HG03135 (cell line): Measurements from ENCODE around the gene RNF144A.

Source experiments
- ATAC-seq: cut with Tn5 transposase; IDR thresholded peaks from one replicate; pipeline ENCODE4 v1.9.1; 2021; ENCODE audit warnings: mild to moderate bottlenecking, moderate library complexity; ENCODE audit not compliant: unreplicated experiment

RNF144A gene

DNA sequence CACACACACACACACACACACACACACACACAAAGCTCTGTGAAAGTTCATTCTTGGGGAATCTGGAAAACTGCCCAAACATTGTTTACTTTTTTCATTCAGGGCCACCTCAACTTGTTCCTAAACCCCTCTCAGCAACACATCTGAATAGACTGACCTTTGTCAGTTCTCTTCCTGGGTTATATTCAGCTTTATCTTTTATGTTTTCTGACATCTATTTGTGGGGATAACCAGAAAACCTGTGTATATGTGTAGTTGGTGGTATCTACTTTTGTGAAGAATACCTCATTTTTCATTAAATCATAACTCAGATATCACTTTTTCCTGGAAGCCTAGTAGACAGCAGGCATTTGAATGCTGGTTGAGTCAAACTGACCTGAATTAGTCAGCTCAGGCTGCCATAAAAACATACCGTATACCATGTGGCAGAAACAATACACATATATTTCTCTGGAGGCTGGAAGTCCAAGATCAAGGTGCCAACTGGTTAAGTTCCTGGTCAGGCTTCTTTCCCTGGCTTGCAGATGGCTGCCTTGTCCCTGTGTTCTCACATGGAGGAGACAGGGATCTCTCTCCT lies 11.0 kb upstream of the RNF144A start:
- no peak for ATAC-seq

DNA sequence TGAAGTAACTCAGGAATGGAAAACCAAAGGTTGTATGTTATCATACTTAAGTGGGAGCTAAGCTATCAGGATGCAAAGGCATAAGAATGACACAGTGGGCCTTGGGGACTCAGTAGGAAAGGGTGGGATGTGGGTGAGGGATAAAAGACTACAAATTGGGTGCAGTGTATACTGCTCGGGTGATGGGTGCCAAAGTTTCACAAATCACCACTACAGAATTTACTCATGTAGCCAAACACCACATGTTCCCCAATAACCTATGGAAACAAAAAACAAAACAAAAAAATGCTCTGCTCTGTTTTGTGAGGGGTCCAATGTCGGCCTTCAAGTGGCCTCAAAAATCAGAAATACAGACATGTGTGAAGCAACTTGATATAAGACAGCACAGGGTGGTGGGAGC lies 8.9 kb upstream of the RNF144A start:
- ATAC-seq: no peak

DNA sequence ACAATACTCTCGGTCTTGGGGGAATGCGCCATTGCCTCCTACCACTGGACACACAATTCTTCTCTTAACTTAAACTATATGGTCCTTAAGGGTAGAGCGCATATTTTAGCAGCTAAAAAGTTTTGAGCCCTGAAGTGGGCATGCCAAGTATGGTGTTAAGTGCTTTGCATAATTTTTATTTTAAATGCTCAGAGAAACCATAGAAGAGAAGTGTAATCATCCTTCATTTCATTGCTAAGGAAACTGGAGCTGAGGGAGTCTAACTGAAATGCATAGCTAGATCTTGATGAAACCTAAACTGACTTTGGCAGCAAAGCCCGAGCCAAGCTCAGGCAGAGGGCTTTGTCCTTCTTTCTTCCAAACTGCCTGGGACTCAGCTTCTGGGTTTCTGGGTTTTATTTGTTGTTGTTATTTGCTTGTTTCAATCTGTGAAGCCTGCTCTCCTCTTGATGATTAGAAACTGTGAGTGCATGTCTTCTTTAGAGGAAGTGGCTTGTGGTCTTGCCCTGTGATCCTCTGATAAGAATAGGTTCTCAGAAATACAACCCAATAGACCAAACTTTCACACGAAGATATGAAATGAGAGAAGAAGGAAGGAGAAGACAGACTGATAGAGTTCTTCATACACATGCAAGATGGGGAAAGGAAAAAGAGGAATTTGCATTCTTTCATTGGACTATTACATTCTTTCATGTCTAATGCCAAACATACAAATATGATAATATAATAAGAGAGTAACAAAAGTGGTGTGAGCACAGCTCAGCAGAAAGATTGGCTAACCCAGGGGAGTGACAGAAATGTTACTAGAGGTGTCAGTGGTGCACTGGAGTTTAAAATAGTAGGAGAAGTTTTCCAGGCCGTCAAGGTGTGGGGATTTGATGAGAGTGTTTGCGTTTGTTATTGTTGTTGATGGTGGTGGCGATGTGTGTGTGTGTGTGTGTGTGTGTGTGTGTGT lies 7.5 kb upstream of the RNF144A start:
- peak; percentile 98 for ATAC-seq

DNA sequence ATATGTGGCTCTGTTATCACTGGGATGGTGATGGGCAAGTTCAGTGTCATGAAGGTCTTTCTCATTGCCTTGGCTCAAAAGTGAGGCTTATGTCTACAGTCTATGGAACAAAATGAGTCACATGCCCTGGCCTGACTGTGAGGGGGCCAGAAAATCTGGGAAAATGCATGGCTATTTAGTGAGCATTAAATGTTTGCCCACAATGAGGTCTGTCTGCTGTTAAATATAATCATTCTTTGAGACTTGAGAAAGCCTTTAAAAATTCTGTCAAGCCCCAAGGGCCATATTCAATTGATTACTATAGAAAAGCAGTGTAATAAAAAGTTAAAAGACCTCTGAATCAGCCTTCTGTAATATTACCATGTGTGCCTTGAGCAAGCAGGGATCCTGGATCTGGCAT lies 5.5 kb upstream of the RNF144A start:
- ATAC-seq: no peak

DNA sequence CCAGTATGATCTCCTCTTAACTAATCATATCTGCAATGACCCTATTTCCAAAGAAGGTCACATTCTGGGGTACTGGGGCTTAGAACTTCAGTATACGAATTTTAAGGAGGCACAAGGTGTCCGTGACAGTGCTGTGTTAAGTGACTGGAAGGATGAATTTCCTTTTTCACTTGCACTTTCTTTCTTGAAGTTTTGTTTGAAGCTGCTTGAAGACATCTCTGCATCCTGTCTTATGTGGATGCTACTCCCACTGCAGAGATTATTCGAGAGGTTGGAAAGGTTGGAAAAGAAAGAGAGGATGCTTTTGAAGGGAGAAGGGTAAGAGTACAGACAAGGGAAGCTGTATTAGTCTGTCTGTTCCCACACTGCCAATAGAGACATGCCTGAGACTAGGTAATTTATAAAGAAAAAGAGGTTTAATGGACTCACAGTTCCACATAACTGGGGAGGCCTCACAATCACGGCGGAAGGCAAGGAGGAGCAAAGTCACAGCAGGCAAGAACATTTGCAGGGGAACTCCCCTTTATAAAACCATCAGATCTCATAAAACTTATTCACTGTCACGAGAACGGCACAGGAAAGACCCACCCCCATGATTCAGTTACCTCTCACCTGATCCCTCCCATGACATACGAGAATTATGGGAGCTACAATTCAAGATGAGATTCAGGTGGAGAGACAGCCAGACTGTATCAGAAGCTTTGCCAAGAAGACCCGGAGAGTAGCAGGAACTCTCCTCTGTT lies 3.6 kb upstream of the RNF144A start:
- no peak for ATAC-seq

DNA sequence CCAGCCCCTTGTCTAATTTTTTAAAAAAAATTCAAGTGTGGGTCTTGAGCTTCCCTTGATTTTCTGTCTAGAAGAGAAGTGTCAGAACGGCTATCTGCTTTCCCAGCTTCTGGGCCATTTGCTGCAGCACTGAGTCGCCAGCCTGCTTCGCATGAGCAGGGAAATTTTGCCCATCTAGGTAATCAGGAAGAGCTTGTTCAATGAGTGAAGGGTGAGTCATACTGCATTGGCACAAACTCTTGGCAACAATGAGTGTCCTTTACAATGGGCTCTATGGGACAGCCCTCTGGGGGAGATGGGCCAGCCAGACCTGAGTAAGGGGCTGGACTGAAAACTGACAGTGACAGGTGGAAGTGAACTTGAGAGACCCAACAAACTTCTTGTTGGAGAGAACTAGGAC lies 2.4 kb upstream of the RNF144A start:
- ATAC-seq: no peak

DNA sequence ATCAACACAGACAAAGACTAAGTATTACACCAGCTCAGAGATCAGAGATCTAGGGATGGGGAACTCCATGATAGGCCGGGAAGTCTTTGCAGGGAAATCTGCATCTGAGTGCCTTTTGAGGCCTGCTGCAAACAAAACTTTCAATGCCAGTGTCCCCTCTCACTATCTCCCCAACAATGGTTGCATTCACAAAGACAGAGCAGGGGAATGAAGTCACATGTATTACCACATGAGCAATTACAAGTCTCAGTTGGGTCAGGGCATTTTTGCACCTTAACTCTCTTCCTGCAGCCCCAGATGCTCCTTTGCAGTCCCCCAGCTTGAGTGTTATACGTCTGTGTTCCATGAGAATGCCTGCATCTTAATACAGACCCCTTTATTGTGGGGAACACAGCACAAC lies 1.8 kb upstream of the RNF144A start:
- ATAC-seq: no peak

DNA sequence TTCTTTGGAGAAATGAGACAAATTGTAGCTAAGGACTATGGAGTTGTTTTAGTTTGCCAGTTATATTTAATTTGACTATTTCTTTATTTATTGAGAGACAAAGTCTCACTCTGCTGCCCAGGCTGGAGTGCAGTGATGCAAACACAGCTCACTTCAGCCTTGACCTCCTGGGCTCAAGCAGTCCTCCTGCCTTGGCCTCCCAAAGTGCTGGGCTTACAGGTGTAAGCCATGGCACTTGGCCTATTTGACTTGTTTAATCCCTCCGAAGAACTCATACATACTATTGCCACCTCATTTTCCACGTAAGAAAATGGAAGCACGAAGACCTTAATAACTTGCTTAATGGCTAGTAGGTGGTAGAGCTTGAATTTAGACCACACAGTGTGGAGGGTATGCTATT lies 988 bp upstream of the RNF144A start:
- ATAC-seq: no peak

DNA sequence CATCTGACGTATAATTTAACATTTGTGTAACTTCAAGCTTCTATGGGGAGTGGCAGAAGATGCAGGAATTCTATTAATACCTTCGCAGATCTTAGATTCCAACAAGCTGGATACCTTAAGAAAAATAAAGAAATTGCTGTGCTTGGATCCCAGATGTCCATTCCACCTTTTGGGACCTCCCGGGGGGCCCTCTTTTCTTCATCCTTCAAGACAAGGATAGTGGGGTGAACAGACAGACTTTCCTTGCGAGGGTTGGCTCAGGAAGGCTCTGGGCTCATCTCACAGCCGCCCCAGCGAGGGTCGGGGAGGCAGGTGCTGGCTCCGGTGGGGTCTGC lies 509 bp upstream of the RNF144A start:
- ATAC-seq: no peak

DNA sequence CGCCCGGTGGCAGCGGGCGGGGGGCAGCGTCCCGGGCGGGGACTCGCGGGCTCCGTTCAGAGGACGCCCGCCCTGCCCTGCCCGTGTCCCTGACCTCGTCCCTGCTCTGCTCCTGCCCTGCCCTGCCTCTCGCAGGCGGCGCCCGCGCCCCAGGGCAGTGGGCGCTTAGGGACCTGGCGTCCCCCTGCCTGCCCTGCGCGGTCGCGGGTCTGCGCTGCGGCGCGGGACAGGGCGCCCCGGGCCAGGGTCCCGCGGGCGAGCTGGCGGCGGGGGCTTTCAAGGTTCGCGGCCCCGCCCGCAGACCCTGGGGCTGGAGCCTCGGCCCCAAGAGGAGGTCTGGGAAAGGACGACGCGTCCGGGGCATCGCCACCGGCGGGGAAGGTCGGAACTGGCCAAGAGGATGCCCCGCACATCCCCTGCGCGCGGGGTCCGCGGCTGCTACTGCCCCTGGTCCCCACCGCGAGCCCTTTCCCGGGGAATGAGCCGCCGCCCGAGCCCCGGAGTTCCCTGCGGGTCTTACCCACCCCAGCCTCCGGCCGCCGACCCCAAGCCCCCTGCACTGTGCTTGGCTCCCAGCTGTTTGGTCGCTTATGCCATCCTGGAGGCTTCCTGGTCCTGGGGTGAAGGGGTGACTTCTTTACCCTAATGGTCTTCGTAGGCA lies 679 bp downstream of the RNF144A start:
- ATAC-seq: peak; percentile 28

DNA sequence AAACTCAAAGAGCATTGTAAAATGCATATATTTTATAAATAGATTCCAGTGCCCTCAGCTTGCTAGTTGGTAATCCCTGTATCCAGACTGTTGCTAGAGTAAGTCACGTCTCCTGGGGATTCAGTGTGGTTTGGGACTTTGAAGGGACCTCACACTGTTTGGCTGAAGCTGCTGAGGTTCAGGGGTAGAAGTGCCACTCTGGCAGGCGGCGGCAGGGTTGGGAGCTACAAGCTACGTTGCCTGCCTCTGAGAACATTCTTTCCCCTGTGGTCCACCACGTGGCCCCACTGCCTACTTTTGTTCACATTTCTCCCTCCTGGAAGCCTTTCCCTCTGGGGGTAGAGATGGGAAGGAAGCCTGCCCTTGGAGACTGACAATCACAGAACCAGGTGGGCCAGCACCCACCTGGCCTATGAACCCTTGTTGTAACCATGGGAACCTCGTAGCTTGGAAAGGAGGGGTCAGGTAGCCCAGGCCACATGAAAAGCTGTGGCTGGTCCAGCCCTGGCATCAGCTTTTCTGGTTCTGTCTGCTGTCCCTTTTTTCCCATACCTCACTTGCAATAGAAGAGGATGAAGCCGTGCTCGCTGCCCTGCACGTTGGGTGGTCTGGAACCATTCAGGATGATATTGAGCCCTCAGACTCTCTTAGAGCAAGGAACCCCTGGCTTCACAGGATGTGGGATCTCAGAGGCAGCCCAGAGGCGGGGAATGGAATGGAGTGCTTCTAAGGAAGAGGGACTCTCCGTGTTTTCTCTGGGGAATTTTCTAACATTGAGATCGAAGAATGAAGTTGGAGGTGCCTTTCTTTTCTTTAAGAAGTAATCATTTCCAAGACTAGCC lies 2.9 kb downstream of the RNF144A start:
- no peak for ATAC-seq

DNA sequence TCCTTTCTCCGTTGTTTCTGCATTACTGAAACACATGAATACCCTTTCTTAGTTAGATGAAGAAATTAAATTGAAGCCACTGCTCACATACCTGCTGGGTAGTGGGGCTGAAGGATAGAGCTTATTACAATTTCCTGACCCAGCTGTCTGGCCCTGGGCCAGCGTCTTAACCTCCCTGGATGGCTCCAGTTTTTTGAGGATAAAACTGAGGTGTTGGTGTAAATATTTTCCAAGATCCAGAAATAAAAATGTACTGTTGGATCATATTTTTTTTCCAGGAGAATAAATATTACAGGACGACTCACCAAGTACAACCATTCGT lies 3.5 kb downstream of the RNF144A start:
- no peak for ATAC-seq

DNA sequence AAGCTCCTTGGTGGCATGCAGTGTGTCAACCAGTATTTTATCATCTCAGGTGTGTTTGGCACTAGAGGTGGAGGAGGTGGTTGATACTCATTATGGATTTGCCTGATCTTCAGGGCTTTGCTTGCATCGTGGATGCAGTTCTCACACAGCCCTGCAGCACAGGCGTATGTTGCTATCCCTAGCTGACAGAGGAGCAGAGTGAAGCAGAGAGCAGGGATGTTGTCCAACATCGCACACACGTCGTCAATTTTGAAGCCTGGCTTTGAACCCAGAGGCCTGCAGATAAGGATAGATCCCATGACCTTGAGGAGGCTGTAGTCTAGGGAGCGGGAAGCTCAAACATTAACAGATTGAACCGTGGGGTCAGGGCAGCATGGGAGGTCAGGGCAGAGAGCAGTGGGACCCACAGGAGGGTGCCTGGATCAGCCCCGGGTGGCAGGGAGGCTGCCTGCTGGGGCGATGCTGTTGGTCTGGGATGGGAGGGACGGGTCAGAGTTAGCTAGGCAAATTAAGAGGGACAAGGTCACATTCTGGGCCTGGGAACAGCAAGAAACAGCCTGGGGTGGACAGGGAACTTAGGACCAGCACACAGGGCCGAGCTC lies 4.2 kb downstream of the RNF144A start:
- ATAC-seq: no peak

DNA sequence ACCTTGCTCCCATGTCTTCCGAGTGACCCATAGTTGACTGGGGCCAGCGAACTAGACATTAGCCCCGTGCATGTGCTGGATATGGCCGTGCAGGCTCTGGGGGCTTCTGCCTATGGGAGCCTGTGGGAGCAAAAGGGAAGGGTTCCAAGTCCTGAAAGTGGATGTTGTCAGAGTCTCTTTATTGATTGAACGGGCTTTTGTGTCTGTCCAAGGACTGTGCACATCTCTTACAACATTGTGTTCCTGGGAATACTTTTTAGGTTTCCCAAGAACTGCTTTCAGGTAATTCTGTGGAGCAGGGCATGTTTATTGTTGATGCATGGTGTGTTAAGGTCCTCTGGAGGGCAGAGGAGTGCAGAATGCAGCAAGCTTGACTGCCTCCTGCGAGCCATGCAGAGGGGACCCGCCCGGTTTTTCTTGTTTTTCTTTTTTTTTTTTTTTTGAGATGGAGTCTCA lies 5.0 kb downstream of the RNF144A start:
- ATAC-seq: no peak

DNA sequence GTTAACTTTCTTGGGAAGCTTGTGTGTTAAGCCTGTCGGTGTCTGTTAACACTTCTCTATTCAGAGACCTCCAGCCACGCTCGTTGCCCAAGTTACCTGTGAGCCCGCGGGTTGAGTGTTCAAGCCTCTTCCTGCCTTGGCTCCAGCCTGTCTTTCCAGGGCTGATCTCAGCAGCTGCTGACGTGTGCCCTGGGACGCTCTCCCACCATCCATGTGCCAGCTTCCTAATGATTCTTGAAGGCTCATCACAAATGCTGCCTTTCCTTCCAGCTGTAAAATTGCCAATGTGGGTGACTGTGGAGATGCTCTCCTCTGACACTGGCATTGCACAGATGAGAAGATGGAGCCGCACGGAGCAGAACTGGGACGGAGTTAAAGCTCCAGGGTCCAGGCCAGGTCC lies 6.1 kb downstream of the RNF144A start:
- ATAC-seq: no peak

DNA sequence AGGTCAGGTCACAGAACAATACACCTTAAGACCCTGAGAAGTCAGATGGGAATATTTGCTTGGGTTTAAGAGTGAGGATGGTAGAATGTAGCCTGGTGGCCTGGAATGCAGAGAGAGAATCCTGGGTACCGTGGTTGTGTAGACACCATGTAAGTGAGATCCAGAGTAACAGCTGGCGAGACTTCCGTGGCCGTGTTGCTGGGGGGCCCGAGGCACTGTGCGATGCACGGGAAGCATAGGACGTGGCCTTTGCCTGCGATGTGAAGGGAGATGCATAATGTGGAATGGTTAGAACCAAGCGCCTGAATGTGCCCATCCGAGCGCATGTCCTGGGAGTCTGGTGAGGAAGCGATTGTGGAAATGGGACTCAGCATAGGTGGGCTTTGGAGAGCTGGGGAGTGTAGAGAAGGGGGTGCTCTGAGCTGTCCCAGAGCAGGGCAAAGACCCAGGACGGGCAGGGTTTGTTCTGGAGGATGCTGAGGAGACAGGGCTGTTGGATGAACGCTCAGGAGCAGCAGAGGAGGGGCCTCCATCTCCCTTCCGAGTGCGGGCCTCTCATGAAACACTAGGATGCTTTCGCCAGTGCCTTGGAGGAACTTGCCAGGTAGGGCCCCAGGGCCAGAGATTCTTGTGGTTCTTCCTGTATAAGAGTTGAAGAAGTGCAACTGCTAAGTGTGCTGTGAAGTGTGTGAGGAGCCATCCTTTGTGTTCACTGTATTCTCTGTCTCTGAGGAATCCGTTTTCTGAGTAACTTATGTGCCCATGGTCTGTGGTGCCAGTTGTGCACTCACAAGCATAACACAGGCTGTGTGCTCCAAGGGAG lies 7.1 kb downstream of the RNF144A start:
- no peak for ATAC-seq

DNA sequence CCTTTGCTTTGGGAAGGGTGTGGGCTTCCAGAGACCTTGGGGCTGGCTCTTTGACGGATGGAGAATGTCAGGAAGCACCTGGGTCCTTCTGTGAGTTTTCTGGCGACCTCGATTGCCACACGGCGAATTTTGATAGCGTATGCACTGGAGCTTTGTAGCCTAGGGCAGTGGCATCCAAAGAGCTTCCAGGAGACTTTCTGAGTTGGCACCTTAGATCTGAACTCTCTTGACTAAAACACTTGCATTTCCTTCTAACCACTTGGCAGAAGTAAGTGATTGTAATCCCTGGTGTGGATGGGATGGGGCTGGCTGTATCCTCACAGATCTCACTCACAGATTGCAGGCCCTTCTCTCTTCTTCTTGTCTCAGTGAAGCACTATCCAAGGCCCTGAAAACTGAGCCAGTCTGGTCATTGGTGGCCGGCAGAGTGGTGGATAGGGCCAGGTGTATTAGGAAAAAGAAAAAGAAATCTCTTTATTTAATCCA lies 7.8 kb downstream of the RNF144A start:
- ATAC-seq: no peak

DNA sequence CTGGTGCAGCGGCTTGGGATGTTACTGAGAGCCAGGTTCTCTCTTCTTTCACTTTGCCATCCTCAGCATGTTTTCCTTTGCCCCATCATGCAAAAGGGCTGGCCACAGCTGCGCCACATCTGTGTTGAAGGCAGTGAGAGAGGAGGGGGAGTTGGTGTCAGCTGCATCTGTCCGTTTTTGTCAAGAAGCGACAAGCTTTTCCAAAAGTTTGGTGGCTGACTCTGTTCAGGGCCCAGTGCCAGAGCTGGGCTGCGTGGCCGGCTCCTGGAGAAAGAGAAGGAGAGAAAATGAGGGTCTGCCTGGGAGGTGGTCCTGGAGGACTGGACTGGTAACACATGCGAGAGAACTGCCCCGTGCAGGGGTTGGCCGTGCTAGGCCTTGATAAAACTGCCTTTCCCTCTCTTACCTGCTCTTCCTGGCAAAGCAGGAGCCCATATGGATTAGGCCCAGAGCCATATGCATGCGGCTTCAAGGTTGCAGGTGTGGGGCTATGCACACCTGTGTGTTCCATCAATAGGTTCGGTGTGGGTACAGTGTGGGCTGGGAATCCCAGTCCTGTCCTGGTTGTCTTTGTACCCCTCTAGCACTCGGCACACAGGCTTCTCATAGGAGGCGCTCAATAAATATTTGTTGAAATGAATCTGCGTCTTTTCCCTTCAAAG lies 9.0 kb downstream of the RNF144A start:
- ATAC-seq: no peak

DNA sequence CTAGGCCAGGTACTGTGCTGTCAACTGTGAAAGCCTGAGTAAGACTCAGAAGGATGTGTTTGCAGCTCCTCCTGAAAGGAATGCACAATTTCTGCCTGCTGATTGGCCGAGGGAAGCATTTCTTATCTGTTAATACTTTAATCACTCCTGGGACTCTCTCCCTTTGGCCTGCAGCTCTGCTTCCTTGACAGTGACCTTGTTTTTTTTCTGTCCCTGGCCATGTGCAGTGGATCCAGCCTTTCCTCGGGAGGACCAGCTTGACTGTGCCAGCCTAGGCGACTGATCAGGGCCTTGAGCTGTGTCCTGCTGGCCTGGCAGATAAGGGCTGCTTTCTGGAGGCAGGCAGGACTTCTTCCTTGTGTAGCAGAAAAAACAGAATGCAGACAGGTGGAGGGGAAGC lies 10.0 kb downstream of the RNF144A start:
- no peak for ATAC-seq
